ENCODE results near the gene PCDHGA1.

The PCDHGA1 gene

GRCh38 chr5:141354900-141355469 lies 24.7 kb downstream of the PCDHGA1 start, which contains the start of gene PCDHGA4:
PCDHGA4 (plus strand) TSS chr5:141355021; CDS start chr5:141355108, 87 bp downstream.
- H3K27ac ChIP-seq (ENCODE audit: low read depth, low read length): no peak within 1 kb of the TSS
- no peaks in the 10 kb centered on the region for H3K36me3 ChIP-seq (ENCODE audit: insufficient read depth, low read length)
- H3K4me1 ChIP-seq (ENCODE audit: insufficient read depth, low read length): no peaks in the 10 kb centered on the region
- no peak within 1 kb of the TSS for H3K9ac ChIP-seq (ENCODE audit: low read length)
- no peaks in the 10 kb centered on the region for H3K27me3 ChIP-seq (ENCODE audit: control insufficient read depth in 1 of 2, insufficient read depth in 2 of 2, low read length in 2 of 2)
- H3K9me3 ChIP-seq (ENCODE audit: low read length): peaks cover 48% of the 10 kb centered on the region
- peak within 1 kb of the TSS; percentile 5 to 12 for H3K4me3 ChIP-seq (ENCODE audit: low read depth in 1 of 2, low read length in 2 of 2)

- Histone ChIP-seq H3K36me3 (ENCODE audit: insufficient read depth, low read length) (no peaks in the 10 kb centered on the region), H3K4me3 (ENCODE audit: low read depth in 1 of 2, low read length in 2 of 2) (peak overlapping the region; percentile 5 to 12), H3K9me3 (ENCODE audit: low read length) (peaks cover 48% of the 10 kb centered on the region), H3K27me3 (ENCODE audit: control insufficient read depth in 1 of 2, insufficient read depth in 2 of 2, low read length in 2 of 2) (no peaks in the 10 kb centered on the region), H3K4me1 (ENCODE audit: insufficient read depth, low read length) (no peaks in the 10 kb centered on the region), H3K9ac (ENCODE audit: low read length) (no peak overlapping the region), H3K27ac (ENCODE audit: low read depth, low read length) (no peak overlapping the region)
These were observed 25.3 kb downstream of the PCDHGA1 start for GRCh38 chr5:141355641-141356040.

DNA sequence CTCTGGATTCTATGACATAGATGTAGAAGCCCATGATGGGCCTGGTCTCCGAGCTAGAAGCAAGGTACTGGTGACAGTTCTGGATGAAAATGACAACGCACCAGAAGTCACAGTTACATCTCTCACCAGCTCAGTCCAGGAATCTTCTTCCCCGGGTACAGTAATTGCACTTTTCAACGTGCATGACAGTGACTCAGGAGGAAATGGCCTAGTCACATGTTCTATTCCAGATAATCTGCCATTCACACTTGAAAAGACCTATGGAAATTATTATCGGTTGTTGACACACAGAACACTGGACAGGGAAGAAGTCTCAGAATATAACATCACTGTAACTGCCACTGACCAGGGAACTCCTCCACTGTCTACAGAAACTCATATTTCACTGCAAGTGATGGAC lies 25.8 kb downstream of the PCDHGA1 start:
- Histone ChIP-seq H3K4me1 (ENCODE audit: insufficient read depth, low read length) (no peaks in the 10 kb centered on the region), H3K27ac (ENCODE audit: low read depth, low read length) (no peak overlapping the region), H3K27me3 (ENCODE audit: control insufficient read depth in 1 of 2, insufficient read depth in 2 of 2, low read length in 2 of 2) (no peaks in the 10 kb centered on the region), H3K4me3 (ENCODE audit: low read depth in 1 of 2, low read length in 2 of 2) (peak overlapping the region in 1 of 2 donors; percentile 5), H3K36me3 (ENCODE audit: insufficient read depth, low read length) (no peaks in the 10 kb centered on the region), H3K9ac (ENCODE audit: low read length) (no peak overlapping the region), H3K9me3 (ENCODE audit: low read length) (peaks cover 48% of the 10 kb centered on the region)

DNA sequence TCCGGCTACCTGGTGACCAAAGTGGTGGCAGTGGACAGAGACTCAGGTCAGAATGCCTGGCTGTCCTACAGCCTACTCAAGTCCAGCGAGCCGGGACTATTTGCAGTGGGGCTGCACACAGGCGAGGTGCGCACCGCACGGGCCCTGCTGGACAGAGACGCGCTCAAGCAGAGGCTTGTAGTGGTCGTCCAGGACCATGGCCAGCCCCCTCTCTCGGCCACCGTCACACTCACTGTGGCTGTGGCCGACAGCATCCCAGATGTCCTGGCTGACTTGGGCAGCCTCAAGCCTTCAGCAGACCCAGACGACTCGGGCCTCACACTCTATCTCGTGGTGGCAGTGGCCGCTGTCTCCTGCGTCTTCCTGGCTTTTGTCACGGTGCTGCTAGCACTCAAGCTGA lies 26.6 kb downstream of the PCDHGA1 start:
- H3K27me3 ChIP-seq (ENCODE audit: control insufficient read depth in 1 of 2, insufficient read depth in 2 of 2, low read length in 2 of 2): no peaks in the 10 kb centered on the region
- H3K9ac ChIP-seq (ENCODE audit: low read length): no peak overlapping the region
- peaks cover 48% of the 10 kb centered on the region for H3K9me3 ChIP-seq (ENCODE audit: low read length)
- H3K27ac ChIP-seq (ENCODE audit: low read depth, low read length): no peak overlapping the region
- H3K4me3 ChIP-seq (ENCODE audit: low read depth in 1 of 2, low read length in 2 of 2): peak overlapping the region in 1 of 2 donors; percentile 5
- H3K4me1 ChIP-seq (ENCODE audit: insufficient read depth, low read length): no peaks in the 10 kb centered on the region
- H3K36me3 ChIP-seq (ENCODE audit: insufficient read depth, low read length): no peaks in the 10 kb centered on the region

DNA sequence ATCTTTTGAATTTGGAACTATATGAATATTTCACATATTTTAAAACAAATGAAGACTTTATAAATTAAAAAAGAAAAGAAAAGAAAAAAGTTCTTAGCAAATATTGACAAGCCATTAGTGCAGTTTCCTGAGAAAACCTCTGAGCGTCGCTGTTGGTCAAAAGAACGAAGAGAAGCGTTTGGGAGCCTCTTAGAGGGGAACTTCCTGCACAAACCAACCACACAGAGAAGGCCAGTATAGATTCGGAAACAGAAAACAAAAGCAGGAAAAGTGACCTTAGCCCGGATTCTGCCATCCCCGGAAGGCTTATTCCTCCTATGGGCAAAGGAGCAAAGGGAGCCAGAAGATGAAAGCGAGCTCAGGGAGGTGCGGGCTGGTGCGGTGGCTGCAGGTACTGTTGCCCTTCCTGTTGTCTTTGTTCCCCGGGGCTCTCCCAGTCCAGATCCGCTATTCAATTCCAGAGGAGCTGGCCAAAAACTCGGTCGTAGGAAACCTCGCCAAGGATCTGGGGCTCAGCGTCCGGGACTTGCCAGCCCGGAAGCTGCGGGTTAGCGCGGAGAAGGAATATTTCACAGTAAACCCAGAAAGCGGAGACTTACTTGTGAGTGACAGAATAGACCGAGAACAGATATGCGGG lies 29.6 kb downstream of the PCDHGA1 start, which contains the start of gene PCDHGB2:
TSS of gene PCDHGB2 (plus strand) at position 205 of the 637 bp plus-strand sequence. CDS start at position 347, 142 bp downstream.
- Histone ChIP-seq H3K27me3 (ENCODE audit: control insufficient read depth in 1 of 2, insufficient read depth in 2 of 2, low read length in 2 of 2) (no peaks in the 10 kb centered on the region), H3K4me1 (ENCODE audit: insufficient read depth, low read length) (no peaks in the 10 kb centered on the region), H3K27ac (ENCODE audit: low read depth, low read length) (no peak within 1 kb of the TSS), H3K9ac (ENCODE audit: low read length) (no peak within 1 kb of the TSS), H3K36me3 (ENCODE audit: insufficient read depth, low read length) (no peaks in the 10 kb centered on the region), H3K4me3 (ENCODE audit: low read depth in 1 of 2, low read length in 2 of 2) (peak within 1 kb of the TSS; percentile 11 to 14), H3K9me3 (ENCODE audit: low read length) (peaks cover 56% of the 10 kb centered on the region)

GRCh38 chr5:141360685-141361084 lies 30.4 kb downstream of the PCDHGA1 start:
- no peak overlapping the region for H3K9ac ChIP-seq (ENCODE audit: low read length)
- peaks cover 57% of the 10 kb centered on the region for H3K9me3 ChIP-seq (ENCODE audit: low read length)
- peak overlapping the region in 1 of 2 donors; percentile 14 for H3K4me3 ChIP-seq (ENCODE audit: low read depth in 1 of 2, low read length in 2 of 2)
- H3K27ac ChIP-seq (ENCODE audit: low read depth, low read length): no peak overlapping the region
- H3K4me1 ChIP-seq (ENCODE audit: insufficient read depth, low read length): no peaks in the 10 kb centered on the region
- H3K36me3 ChIP-seq (ENCODE audit: insufficient read depth, low read length): no peaks in the 10 kb centered on the region
- no peaks in the 10 kb centered on the region for H3K27me3 ChIP-seq (ENCODE audit: control insufficient read depth in 1 of 2, insufficient read depth in 2 of 2, low read length in 2 of 2)

DNA sequence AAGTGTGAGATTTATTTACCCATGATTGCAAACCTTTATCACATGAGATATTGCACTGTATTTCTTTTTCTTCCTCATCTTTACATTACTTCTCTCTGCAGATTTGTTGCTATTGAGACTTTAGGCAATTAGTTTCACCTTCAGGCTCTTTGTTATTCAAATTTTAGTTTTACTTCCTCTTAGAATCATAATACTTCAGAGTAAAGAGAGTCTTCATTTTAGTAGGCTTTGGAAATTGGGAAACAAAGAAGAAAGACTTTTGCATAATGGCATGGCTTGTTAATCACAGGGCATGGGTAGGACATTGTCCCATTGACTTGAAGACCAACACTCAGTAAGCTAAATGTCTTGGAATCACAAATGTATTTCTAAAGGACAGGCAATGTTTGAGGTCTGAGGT lies 32.4 kb downstream of the PCDHGA1 start:
- Histone ChIP-seq H3K9ac (ENCODE audit: low read length) (no peak overlapping the region), H3K4me3 (ENCODE audit: low read depth in 1 of 2, low read length in 2 of 2) (no peak overlapping the region), H3K27me3 (ENCODE audit: control insufficient read depth in 1 of 2, insufficient read depth in 2 of 2, low read length in 2 of 2) (no peaks in the 10 kb centered on the region), H3K27ac (ENCODE audit: low read depth, low read length) (no peak overlapping the region), H3K4me1 (ENCODE audit: insufficient read depth, low read length) (no peaks in the 10 kb centered on the region), H3K9me3 (ENCODE audit: low read length) (peaks cover 58% of the 10 kb centered on the region), H3K36me3 (ENCODE audit: insufficient read depth, low read length) (no peaks in the 10 kb centered on the region)

DNA sequence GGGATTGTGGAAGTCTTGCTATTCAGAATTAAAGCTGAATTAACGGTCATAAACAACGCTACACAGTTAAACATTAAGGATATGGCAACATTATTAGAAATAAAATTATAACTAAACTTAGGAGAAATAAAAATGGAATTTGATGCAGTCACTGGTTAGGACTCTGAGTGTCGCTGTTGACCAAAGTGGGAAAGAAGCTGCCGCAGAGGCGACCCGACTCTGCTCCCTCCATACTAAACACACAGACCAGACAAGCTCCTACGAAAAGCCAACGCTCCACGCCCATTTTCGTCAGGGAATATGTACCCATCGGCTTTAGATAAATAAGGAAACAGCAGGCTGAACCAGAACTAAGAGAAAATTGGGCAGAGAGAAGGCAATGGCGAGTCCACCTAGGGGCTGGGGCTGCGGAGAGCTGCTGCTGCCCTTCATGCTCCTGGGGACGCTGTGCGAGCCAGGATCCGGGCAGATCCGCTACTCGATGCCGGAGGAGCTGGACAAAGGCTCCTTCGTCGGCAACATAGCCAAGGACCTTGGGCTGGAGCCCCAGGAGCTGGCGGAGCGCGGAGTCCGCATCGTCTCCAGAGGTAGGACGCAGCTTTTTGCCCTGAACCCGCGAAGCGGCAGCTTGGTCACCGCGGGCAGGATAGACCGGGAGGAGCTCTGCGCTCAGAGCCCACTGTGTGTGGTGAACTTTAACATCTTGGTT lies 33.8 kb downstream of the PCDHGA1 start, which contains the start of gene PCDHGA5:
TSS of gene PCDHGA5 (plus strand) at position 211 of the 709 bp plus-strand sequence. CDS start at position 380, 169 bp downstream.
- no peak within 1 kb of the TSS for H3K9ac ChIP-seq (ENCODE audit: low read length)
- peaks cover 58% of the 10 kb centered on the region for H3K9me3 ChIP-seq (ENCODE audit: low read length)
- no peaks in the 10 kb centered on the region for H3K4me1 ChIP-seq (ENCODE audit: insufficient read depth, low read length)
- H3K27ac ChIP-seq (ENCODE audit: low read depth, low read length): no peak within 1 kb of the TSS
- no peaks in the 10 kb centered on the region for H3K27me3 ChIP-seq (ENCODE audit: control insufficient read depth in 1 of 2, insufficient read depth in 2 of 2, low read length in 2 of 2)
- H3K4me3 ChIP-seq (ENCODE audit: low read depth in 1 of 2, low read length in 2 of 2): peak within 1 kb of the TSS; percentile 26 to 44
- H3K36me3 ChIP-seq (ENCODE audit: insufficient read depth, low read length): no peaks in the 10 kb centered on the region

GRCh38 chr5:141366016-141366896 lies 35.9 kb downstream of the PCDHGA1 start:
- no peak overlapping the region for H3K27ac ChIP-seq (ENCODE audit: low read depth, low read length)
- peaks cover 61% of the 10 kb centered on the region for H3K9me3 ChIP-seq (ENCODE audit: low read length)
- H3K9ac ChIP-seq (ENCODE audit: low read length): no peak overlapping the region
- peaks cover 4% of the 10 kb centered on the region for H3K36me3 ChIP-seq (ENCODE audit: insufficient read depth, low read length)
- H3K4me3 ChIP-seq (ENCODE audit: low read depth in 1 of 2, low read length in 2 of 2): peak overlapping the region in 1 of 2 donors; percentile 44
- H3K27me3 ChIP-seq (ENCODE audit: control insufficient read depth in 1 of 2, insufficient read depth in 2 of 2, low read length in 2 of 2): no peaks in the 10 kb centered on the region
- no peaks in the 10 kb centered on the region for H3K4me1 ChIP-seq (ENCODE audit: insufficient read depth, low read length)

GRCh38 chr5:141369994-141370848 lies 39.9 kb downstream of the PCDHGA1 start, which contains the start of gene PCDHGB3:
PCDHGB3 (plus strand) TSS chr5:141370242; CDS start chr5:141370395, 153 bp downstream.
- Histone ChIP-seq H3K9ac (ENCODE audit: low read length) (no peak within 1 kb of the TSS), H3K4me3 (ENCODE audit: low read depth in 1 of 2, low read length in 2 of 2) (peak within 1 kb of the TSS; percentile 32 to 50), H3K27ac (ENCODE audit: low read depth, low read length) (no peak within 1 kb of the TSS), H3K36me3 (ENCODE audit: insufficient read depth, low read length) (peaks cover 4% of the 10 kb centered on the region), H3K27me3 (ENCODE audit: control insufficient read depth in 1 of 2, insufficient read depth in 2 of 2, low read length in 2 of 2) (no peaks in the 10 kb centered on the region), H3K9me3 (ENCODE audit: low read length) (peaks cover 70% of the 10 kb centered on the region), H3K4me1 (ENCODE audit: insufficient read depth, low read length) (no peaks in the 10 kb centered on the region)
